Measurements from ENCODE around the gene AGMAT. TPM values are rescaled to one million over a fixed set of nuclear protein-coding genes. Genes with fewer than 3 reads are reported as not detected.

Gene AGMAT
- total RNA-seq, 1 donor from 2014 or later, result 0.41 TPM

- DNase-seq (ENCODE audit: low read depth), result no peak
- Mint-ChIP-seq H3K36me3 (ENCODE audit: low read depth, unreplicated experiment) (peaks cover 3% of the 10 kb centered on the region), H3K9me3 (ENCODE audit: unreplicated experiment) (no peaks in the 10 kb centered on the region), H3K4me1 (ENCODE audit: low read depth, unreplicated experiment) (peaks cover 6% of the 10 kb centered on the region), H3K4me3 (ENCODE audit: unreplicated experiment) (peak overlapping the region; percentile 86), H3K27ac (ENCODE audit: unreplicated experiment) (peak overlapping the region; percentile 89), H3K27me3 (ENCODE audit: low read depth, unreplicated experiment) (no peaks in the 10 kb centered on the region)
- Histone ChIP-seq H3K9me3 (ENCODE audit: insufficient read depth, low read depth, low read length) (no peaks in the 10 kb centered on the region), H3K4me3 (ENCODE audit: insufficient read depth, low read depth, low read length) (peak overlapping the region; percentile 81), H3K4me2 (ENCODE audit: low read length) (peak overlapping the region; percentile 94), H2AFZ (ENCODE audit: low read depth, low read length) (peak overlapping the region; percentile 95), H3K4me1 (ENCODE audit: insufficient read depth, low read length) (peaks cover 18% of the 10 kb centered on the region), H4K20me1 (ENCODE audit: insufficient read depth, low read length) (peaks cover 5% of the 10 kb centered on the region), H3K27ac (ENCODE audit: low read depth, low read length) (peak overlapping the region; percentile 80), H3K27me3 (ENCODE audit: insufficient read depth, low read length) (no peaks in the 10 kb centered on the region), H3K9ac (ENCODE audit: low read length) (peak overlapping the region; percentile 90), H3K79me2 (ENCODE audit: insufficient read depth, low read length) (peaks cover 21% of the 10 kb centered on the region), H3K36me3 (ENCODE audit: insufficient read depth, low read length) (no peaks in the 10 kb centered on the region)
- TF ChIP-seq, protein P1, sequence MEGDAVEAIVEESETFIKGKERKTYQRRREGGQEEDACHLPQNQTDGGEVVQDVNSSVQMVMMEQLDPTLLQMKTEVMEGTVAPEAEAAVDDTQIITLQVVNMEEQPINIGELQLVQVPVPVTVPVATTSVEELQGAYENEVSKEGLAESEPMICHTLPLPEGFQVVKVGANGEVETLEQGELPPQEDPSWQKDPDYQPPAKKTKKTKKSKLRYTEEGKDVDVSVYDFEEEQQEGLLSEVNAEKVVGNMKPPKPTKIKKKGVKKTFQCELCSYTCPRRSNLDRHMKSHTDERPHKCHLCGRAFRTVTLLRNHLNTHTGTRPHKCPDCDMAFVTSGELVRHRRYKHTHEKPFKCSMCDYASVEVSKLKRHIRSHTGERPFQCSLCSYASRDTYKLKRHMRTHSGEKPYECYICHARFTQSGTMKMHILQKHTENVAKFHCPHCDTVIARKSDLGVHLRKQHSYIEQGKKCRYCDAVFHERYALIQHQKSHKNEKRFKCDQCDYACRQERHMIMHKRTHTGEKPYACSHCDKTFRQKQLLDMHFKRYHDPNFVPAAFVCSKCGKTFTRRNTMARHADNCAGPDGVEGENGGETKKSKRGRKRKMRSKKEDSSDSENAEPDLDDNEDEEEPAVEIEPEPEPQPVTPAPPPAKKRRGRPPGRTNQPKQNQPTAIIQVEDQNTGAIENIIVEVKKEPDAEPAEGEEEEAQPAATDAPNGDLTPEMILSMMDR (IDR thresholded peaks at IDR 0.05; ENCODE audit: insufficient read depth, low read depth, low read length), result no peak
- no peak for TF ChIP-seq EZH2 (IDR thresholded peaks at IDR 0.05; ENCODE audit: insufficient read depth, low read length)
- FAIRE-seq, result no peak
Observed at GRCh38 chr1:15526021-15526489, 58.8 kb downstream of the AGMAT start.

DNA sequence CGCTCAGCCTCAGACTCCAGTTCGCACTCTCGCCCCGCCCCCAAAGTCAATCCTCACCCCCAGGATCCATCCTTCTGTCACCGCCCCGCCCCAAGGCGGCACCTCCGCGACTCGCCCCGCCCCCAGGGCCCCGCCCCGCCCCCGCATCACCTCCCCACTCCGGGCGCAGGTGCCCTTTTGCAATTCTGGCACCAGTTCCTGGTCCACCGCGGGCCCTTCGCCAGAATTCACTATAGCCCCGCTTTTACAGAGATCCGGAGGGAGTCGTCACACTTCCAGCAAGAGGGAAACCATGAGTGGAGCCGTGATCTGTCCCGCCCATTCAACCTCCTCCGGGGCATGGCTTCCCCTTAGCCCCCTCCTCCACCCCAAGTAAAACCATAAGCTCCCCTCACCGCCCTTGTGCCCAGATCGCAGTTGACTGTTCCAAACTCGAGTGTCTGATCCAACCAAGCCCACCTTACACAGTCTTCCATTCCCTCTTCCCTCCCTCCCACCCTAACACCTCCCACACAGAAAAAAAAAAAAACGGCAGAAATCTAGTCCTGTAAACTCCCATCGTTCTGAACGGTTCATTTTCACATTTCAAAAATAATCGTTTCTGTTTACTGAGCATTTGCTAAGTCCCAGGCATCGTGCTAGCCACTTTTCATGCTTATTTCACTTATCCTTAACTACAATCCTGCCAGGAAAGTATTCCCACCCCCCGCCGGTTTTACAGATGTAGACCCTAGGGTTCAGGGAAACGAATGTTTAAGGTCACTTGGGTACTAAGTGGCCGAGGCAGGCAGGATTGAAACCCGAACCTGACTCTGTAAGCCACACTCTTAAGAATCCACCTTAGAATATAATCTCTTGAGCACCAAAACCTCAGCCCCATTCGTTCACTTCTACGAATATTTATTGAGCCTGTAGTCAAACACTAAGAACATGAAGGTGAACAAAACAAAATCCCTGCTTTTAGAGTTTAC lies 59.5 kb downstream of the AGMAT start:
- H3K27ac Mint-ChIP-seq (ENCODE audit: unreplicated experiment), result peak overlapping the region; percentile 98
- peak overlapping the region; percentile 86 for H3K4me3 Mint-ChIP-seq (ENCODE audit: unreplicated experiment)
- TF ChIP-seq, protein P1 (IDR thresholded peaks at IDR 0.05; ENCODE audit: insufficient read depth, low read depth, low read length), result no peak
- no peak for TF ChIP-seq EZH2 (IDR thresholded peaks at IDR 0.05; ENCODE audit: insufficient read depth, low read length)
- H2AFZ ChIP-seq (ENCODE audit: low read depth, low read length), result peak overlapping the region; percentile 95
- peaks cover 18% of the 10 kb centered on the region for H3K4me1 ChIP-seq (ENCODE audit: insufficient read depth, low read length)
- no peaks in the 10 kb centered on the region for H3K27me3 Mint-ChIP-seq (ENCODE audit: low read depth, unreplicated experiment)
- no peak for FAIRE-seq
- H3K27ac ChIP-seq (ENCODE audit: low read depth, low read length), result peak overlapping the region; percentile 80
- peaks cover 5% of the 10 kb centered on the region for H4K20me1 ChIP-seq (ENCODE audit: insufficient read depth, low read length)
- peaks cover 19% of the 10 kb centered on the region for H3K79me2 ChIP-seq (ENCODE audit: insufficient read depth, low read length)
- peak overlapping the region; percentile 94 for H3K4me2 ChIP-seq (ENCODE audit: low read length)
- no peaks in the 10 kb centered on the region for H3K9me3 Mint-ChIP-seq (ENCODE audit: unreplicated experiment)
- no peaks in the 10 kb centered on the region for H3K9me3 ChIP-seq (ENCODE audit: insufficient read depth, low read depth, low read length)
- H3K36me3 Mint-ChIP-seq (ENCODE audit: low read depth, unreplicated experiment), result no peaks in the 10 kb centered on the region
- H3K9ac ChIP-seq (ENCODE audit: low read length), result peak overlapping the region; percentile 90
- H3K36me3 ChIP-seq (ENCODE audit: insufficient read depth, low read length), result no peaks in the 10 kb centered on the region
- DNase-seq (ENCODE audit: low read depth), result no peak
- peak overlapping the region; percentile 81 for H3K4me3 ChIP-seq (ENCODE audit: insufficient read depth, low read depth, low read length)
- no peaks in the 10 kb centered on the region for H3K27me3 ChIP-seq (ENCODE audit: insufficient read depth, low read length)
- peaks cover 6% of the 10 kb centered on the region for H3K4me1 Mint-ChIP-seq (ENCODE audit: low read depth, unreplicated experiment)
